ENCODE measurements around the gene ZNF536.
"Not testable (repeated sequence)": the region's sequence is repeated elsewhere in the genome, so short reads cannot be mapped to it uniquely, and the experiment has no call there.

Gene ZNF536

DNA sequence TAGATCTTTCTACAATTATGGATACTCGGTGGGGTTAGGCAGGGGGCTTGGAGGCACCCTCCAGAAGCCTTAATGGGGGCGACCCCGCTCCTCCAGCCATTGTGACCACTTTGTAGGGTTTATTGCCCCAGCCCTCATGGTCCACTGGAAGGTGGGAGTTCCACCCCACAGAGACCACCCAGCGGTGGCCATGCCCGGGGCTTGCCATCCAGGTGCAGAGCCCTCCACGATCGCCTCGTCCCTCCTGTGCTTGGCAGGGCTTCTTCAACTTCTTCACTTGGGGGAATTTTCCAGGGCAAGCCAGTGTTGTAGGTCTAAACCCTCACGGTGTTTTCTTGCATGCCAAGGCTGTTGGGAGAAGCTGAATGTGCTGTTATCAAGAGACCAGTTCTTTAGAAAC is 16.1 kb downstream of the ZNF536 start:
- DNase-seq (ENCODE audit: low read depth, low spot score): no peak

GRCh38 chr19:30388819-30389218 is 16.6 kb downstream of the ZNF536 start:
- DNase-seq (ENCODE audit: low read depth, low spot score): no peak

GRCh38 chr19:30390356-30390988 is 18.3 kb downstream of the ZNF536 start:
- DNase-seq (ENCODE audit: low read depth, low spot score): no peak

DNA sequence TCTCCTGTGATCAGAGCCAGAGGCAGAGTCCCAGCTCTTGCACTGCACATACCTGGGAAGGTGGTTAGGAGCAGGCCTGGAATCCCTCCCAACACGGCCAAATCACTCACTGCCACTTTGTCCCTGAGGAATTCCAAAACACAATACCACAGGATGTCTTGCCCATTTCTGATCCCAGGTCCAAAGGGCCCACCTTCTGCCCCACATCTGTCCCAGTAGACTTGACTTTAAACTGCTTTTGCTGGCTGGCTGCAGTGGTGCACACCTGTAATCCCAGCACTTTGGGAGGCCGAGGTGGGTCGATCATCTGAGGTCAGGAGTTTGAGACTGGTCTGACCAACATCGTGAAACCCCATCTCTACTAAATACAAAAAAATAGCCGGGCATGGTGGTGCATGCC is 18.9 kb downstream of the ZNF536 start:
- no peak for DNase-seq (ENCODE audit: low read depth, low spot score)

GRCh38 chr19:30391554-30392551 is 19.7 kb downstream of the ZNF536 start:
- DNase-seq (ENCODE audit: low read depth, low spot score): no peak

DNA sequence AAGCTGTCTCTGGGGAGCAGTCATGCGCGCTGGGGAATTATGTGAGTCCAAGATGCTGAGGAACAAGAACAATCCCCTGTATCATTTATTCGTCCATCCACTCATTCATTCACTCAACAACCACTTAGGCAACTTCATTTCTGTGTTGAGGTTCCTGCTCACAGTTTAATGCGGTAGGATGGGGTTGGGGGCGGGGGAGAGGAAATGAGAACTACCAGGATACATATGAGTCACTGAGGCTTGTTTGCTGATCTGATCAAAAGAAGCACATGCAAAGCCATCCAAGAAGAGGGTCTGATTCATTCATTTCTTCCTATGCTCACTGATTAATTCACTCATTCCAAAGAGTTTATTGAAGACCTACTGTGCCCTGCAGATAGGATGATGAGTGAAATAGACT is 20.9 kb downstream of the ZNF536 start:
- no peak for DNase-seq (ENCODE audit: low read depth, low spot score)

GRCh38 chr19:30393729-30394480 is 21.7 kb downstream of the ZNF536 start:
- no peak for DNase-seq (ENCODE audit: low read depth, low spot score)

GRCh38 chr19:30394481-30395151 is 22.4 kb downstream of the ZNF536 start:
- no peak for DNase-seq (ENCODE audit: low read depth, low spot score)

DNA sequence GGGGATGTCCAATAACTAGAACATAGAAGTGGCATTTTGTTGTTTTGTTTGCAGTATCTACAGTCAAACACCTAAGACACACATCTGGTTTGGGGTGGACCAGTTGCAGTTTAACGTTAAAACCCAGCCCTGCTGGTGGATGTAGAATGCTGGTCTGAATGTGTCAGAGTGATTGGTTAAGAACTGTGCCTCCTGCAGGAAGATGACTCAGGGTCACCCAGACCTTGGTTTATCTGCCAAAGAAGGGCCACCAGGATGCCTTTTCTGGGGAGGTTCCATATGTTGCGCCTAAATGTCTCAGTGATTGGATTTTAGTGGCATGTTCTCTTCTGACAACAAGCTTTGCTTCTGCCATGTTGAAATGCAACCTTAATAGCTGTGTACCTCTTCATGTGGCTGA is 23.1 kb downstream of the ZNF536 start:
- DNase-seq (ENCODE audit: low read depth, low spot score): no peak

DNA sequence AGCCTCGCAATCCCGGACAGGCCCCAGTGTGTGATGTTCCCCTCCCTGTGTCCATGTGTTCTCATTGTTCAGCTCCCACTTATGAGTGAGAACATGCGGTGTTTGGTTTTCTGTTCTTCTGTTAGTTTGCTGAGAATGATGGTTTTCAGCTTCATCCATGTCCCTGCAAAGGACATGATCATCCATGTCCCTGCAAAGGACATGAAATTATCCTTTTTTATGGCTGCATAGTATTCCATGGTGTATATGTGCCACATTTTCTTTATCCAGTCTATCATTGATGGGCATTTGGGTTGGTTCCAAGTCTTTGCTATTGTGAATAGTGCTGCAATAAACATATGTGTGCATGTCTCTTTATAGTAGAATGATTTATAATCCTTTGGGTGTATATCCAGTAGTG is 26.4 kb downstream of the ZNF536 start:
- not testable (repeated sequence) for DNase-seq (ENCODE audit: low read depth, low spot score)

DNA sequence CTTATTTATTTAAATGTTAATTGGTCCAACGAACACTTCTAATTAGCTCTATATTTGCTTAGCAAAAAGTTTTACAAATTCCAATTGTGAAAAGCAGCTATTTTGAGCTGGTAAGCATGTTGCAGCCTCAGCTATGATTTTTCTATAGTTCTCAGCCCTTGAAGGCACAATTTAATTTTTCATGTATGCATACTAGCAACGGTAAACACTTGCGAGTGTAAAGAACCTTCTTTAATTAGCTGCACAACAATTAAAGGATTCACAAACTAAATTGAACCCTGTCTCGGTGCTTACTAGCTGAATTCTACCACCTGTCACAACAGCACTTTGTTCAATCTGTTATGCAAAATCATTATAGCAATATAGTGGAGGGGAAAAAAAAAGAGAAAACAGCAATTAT is 29.8 kb downstream of the ZNF536 start:
- DNase-seq (ENCODE audit: low read depth, low spot score): no peak

- no peak for DNase-seq (ENCODE audit: low read depth, low spot score)
These were observed 30.4 kb downstream of the ZNF536 start for GRCh38 chr19:30402436-30403202.

DNA sequence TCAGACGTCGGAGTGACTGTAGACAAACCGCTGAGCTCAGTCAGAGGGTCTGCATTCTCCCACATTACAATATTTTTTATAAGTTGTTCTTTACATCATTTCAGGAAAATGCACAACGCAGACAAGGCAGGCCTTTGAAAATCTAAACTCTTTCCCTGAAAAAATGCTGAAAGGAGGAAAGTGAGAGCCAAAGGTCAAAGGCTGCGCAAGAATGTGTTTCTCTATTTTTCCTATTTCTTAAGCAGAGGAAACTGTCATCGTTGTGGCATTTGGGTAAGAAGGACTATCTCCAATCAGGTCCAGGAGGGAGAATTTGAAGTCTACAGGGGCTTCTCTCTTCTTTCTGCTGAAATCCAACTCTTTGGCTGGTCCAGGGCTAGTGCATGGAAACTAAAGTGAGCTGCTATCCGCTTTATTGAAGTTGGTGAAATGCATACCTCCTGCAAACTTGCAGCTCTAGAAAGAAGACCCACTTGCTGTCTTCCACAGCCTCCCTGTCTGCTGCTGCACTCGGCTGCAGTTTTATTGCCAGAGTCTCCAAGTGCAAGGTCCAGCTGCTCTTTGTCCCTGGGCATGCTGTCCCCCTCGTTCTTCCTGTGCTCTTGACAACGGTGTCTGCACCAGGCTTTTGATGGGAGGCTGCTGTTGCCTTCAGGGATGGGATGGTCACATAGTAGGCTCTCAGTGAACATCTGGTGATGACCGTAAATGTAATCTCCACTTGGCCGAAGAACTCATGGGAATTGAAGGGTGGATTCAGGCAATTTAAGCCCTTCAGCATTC is 31.2 kb downstream of the ZNF536 start:
- no peak for DNase-seq (ENCODE audit: low read depth, low spot score)

- no peak for DNase-seq (ENCODE audit: low read depth, low spot score)
These were observed 34.3 kb downstream of the ZNF536 start for GRCh38 chr19:30406220-30407067.

GRCh38 chr19:30407068-30407709 is 35.0 kb downstream of the ZNF536 start:
- DNase-seq (ENCODE audit: low read depth, low spot score): no peak

DNA sequence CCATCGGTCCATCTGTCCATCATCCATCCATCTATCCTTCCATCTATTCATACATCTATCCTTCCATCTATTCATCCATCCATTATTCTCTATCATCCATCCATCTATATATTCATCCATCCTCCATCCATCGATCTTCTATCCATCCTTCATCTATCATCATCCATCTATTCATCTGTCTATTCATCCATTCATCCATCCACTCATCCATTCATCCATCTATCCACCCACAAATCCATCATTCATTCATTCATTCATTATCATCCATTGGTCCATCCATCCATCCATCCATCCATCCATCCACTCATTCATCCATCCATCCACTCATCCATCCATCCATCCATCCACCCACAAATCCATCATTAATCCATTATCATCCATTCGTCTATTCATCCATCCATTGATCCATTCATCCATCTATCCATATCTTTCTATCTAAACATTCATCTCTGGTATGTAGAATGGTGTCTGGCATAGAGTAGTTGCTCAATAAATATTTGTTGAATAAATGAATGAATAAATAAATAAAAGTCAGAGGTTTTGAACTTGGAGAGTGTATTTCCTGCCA is 36.6 kb downstream of the ZNF536 start:
- DNase-seq (ENCODE audit: low read depth, low spot score): no peak

GRCh38 chr19:30411714-30412113 is 39.5 kb downstream of the ZNF536 start:
- no peak for DNase-seq (ENCODE audit: low read depth, low spot score)

DNA sequence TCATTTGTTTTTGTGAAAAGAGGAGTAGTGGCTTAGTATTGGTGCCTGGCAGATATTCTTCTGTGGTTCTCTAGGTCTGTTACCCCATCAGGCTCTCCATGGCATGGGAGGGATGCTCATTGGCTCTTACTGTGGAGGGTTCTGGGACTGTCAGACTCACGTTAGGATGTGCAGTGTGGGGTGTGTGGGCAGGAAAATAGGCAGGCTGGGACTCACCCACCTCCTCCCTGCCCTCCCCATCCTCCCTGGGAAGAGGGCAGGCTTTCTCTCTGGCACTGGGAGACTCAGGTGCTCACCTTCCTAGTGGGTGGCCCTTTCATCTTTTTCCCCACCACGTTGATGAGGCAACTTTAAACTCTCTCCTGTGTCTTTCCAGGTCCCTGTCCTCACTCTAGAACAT is 44.2 kb downstream of the ZNF536 start:
- no peak for DNase-seq (ENCODE audit: low read depth, low spot score)
